Ammon's horn (tissue), 1 donor: ENCODE results near the gene GRID1.

Experiments used
- DNase-seq: peaks from one replicate; pipeline ENCODE4 v3.0.0-alpha.2; 2016; ENCODE audit warnings: low spot score

Gene GRID1

GRCh38 chr10:86353506-86354485 lies 12.8 kb downstream of the GRID1 start:
- no peak for DNase-seq

GRCh38 chr10:86350897-86351296 lies 15.7 kb downstream of the GRID1 start:
- DNase-seq, result no peak

- no peak for DNase-seq
Observed at GRCh38 chr10:86349940-86350630, 16.5 kb downstream of the GRID1 start.

GRCh38 chr10:86349474-86349873 lies 17.1 kb downstream of the GRID1 start:
- no peak for DNase-seq

- peak; percentile 69 for DNase-seq
Observed at GRCh38 chr10:86348321-86349210, 18.0 kb downstream of the GRID1 start.

- DNase-seq, result no peak
Observed at GRCh38 chr10:86347856-86348255, 18.7 kb downstream of the GRID1 start.

DNA sequence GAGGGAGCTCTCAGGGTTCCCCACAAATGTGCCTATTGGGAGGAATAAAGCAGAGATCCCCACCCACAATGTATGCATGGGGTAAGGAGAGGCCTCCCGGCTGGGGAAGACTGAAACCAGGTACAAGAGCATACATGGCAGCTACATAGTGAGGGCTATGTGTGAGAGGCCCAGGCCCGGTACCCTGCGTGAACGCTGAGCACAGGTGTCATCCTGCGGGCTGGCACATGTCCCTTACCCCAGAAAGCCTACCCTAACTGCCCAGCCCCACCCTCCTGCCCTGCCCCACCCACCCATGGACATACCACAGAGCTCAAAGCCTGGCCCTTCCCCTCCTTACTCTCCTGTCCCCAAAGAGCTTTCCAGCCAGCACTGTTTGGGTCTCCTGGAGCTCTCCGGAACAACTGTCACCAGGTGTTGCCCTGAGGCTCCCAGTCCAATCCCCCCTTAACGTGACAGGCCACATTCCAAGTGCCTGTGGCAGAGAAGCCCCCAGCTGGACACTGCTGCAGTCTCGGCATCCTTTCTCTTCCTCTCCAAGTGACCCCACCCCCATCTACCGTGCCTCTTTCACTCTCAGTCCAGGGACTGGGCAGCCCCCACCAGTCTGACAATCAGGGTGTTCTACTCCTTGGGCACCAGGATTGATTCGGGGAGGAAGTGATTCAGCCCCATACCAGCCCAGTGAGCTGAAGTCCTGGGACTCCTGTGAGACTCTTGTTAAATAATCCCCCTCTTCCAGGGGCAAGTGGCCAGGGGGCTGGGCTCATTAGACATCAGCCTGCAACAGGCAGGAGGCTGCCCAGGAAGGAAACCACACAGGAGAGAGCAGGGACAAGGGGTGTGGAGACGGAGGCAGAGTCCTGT lies 19.6 kb downstream of the GRID1 start:
- no peak for DNase-seq

DNA sequence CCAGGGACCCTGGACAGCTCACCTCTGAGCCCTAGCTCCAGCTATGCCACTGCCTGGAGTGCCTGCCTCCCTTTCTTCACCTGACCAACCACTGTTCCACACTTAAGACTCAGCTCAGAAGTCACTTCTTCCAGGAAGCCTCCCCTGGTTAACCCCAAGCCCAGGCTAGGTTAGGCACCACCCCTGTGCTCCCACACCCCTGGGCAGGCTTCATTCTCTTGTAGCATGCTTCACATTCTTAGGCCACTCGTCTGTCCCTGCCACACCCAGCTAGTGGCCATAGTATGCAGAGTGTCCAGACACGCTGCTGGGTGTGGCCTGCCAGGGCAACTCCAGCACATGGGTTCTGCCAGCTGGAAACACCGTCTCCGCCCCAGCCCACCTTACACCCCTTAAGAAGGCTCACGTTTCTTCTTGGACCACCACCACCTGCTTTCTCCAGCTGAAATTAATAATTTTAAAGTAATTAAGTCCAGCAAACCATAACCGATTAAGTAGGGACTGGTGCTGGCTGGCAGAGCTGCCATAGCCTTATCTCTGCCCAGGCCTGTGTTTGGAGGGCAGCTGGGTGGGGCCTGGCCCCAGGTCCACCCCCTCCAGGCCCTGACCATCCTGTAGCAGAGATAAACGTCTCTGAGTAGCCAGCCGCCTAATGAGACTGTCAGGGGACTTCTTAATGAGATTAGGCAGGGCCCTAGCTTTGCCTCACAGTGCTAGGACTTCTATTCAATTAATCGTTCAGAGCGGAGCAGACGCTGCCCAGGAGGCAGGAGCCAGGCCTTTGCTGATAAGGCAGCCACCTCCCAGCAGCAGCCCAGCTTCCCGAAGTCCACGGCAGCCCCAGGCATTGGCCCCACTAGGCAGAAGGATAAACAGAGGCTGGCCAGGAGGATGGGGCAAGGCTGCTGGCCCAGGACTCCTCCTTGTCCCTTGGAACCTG lies 20.5 kb downstream of the GRID1 start:
- no peak for DNase-seq

DNA sequence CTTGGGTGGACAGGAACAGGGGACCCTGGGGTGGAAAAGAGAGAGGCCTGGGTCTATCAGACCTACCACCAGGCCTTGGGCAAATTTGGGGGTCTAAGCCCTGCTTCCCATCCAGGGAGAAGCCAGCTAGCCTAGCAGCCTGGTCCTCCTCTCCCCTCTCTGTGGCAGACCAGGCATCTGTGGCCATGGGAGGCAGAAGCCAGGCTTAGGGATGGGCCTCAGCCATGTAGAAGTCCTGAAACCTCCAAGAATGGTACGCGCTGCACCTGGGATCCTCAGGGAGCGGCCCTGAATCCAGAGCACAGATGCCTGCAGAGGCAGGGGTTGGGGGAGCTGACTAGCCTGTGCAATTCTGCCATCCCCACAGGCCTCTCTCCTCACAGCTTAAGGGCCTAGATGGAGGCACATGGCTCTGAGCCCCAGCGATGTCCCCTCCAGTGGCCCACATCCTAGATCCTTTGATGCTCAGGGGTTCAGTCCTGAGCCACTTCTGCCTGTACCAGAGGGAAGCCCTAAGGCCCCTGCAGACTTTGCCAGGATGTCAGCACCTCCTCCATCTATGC lies 21.2 kb downstream of the GRID1 start:
- DNase-seq, result no peak

- DNase-seq, result no peak
Observed at GRCh38 chr10:86344714-86345161, 21.9 kb downstream of the GRID1 start.

GRCh38 chr10:86344281-86344680 lies 22.3 kb downstream of the GRID1 start:
- DNase-seq, result no peak

DNA sequence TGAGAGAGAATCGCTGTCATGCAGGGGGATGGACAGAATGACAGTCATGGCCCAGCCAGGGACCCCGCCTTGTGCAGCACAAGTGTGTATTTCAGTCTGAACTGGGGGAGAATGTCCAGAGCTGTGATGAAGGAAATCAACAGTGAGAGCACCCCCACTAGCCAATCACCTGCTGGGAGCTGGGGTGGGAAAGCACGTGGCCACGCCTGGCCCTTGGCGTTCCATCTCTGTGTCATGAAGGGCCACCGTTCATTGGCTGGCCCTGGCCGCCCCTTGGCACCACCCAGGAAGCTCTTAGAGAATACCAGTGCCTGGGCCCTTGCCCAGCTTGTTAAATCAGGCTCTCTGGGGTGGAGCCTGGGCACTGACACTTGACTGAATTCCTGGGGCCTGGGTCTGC lies 22.8 kb downstream of the GRID1 start:
- no peak for DNase-seq

DNA sequence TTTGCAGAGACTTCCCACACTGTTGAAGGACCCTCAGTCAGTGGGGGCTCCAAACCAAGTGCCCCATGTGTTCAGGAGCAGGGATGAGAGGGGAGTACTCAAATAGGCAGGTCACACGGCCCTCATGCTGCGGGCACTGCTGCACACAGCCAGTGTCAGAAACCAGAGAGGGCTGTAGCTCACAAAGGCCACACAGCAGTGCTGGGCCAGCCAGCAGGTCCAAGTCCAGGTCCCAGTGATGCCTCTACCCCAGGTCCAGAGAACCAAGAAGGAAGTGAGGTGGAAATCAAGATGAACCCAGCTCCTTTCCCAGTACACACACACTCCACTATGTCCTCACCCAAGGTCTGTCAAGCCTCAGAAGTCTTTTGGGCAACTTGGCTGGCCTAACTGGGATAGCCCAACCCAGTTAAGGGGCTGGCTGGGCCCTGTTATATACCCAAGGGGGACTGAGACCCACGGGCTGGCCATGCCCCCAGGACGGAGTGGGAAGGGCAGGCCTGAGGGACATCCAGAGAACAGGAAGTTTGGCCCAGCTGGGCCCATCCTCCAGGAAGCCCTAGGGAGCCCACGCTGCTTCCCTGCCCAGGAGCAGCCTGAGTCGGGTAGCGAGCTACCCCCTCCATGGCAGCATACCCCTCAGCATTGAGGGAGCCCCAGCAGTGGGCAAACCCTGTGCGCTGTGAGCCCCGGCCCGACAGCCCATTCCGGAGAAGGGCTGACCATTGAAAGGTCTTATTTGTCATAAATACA lies 24.3 kb downstream of the GRID1 start:
- no peak for DNase-seq

GRCh38 chr10:86341361-86341811 lies 25.2 kb downstream of the GRID1 start:
- DNase-seq, result no peak

DNA sequence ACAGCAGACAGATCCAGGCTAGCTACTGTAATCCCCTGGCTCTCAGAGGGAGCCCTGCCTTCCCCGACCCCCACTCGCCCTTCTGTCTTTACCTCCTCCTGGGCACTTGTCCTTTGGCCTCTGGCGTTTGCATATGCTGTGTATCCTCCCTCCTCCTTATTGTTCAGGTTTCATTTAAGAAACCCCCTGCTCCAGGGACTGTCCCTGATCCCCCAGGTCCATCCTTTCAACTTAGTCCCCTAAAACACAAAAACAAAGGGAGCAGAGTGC lies 25.7 kb downstream of the GRID1 start:
- DNase-seq, result no peak

- no peak for DNase-seq
Observed at GRCh38 chr10:86340176-86340990, 26.2 kb downstream of the GRID1 start.

DNA sequence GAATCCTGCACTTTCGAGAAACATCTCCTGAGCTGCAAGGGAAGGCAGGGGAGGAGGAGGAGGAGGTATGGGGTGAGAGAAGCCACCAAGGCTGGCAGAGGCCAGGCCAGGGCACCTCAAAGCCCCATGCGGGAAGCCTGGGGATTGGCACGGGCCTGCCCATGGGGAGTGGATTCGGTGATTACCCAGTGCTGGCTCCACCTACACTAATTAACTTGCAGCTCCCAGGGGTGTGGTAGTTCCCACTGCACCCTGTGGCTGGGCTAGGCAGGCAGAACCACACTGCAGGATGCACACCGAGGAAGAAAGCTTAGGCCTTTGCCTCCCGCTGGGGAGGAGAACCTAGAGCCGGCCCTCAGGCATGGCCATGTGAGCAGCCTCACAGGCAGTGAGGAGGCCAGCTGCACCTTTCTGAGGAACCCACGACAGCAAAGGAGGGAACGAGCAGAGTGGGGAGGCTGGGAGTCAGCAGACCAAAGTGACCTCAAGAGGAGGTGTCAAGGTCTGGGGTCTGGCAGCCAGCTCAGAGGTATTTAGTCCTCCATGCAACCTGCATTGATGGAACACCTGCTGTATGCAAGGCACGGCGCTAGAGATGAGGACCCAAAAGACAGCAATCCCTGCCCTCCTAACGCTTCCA lies 27.2 kb downstream of the GRID1 start:
- no peak for DNase-seq
